ENCODE results near the gene COX5A. TPM values are rescaled to one million over a fixed set of nuclear protein-coding genes. Genes with fewer than 3 reads are reported as not detected.
A peak's percentile ranks its signal among the peaks of the same experiment; 100 is the strongest.

The COX5A gene
- total and polyA plus RNA-seq, 2 of the 13 experiments (the other 11 are each of a cell fraction or from before 2014, with no cell fraction given) = 158 to 218 TPM

DNA sequence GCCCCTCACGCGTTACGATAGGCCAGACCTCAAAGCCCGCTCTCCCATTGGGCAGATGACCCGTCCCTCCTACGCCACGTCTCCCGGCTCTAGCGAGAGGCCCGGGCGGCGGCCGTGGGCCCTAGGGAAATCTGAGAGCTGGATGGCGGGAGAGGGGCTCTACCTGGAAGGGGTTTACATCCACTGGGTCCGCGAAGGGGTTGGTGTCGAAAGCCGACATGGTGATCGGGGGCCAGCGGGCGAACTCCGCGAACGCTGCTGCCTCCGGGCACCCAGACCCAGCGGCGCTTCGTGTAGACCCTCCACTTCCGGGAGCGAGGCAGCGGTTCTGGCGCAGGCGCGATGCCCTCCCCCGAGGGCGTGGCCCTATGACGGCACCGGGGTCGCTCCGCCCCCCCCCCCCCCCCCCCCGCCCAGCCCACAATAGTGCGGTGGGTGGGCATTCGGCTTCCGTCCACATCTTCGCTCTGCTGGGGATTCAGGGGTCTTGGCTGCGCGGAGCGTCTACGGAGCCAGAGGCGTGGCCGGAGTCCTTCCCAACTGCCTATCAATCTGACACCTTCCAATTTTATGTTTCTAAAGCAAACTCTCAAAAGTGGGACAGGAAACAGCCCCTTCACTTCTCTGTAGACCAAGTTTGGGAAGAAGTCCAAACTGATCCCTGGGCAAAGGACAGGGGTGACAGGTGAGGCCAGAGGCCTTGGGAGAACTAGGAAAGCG, 64.7 kb downstream of the COX5A start, which contains the start of gene SCAMP2 (continued):
- TF ChIP-seq ZFP37 (CRISPR knock-in tag; IDR thresholded peaks at IDR 0.05; ENCODE audit: borderline replicate concordance) = 0 out of 2 replicates have a peak, but pooled peaks have one; percentile 72
- TF ChIP-seq, protein P1, sequence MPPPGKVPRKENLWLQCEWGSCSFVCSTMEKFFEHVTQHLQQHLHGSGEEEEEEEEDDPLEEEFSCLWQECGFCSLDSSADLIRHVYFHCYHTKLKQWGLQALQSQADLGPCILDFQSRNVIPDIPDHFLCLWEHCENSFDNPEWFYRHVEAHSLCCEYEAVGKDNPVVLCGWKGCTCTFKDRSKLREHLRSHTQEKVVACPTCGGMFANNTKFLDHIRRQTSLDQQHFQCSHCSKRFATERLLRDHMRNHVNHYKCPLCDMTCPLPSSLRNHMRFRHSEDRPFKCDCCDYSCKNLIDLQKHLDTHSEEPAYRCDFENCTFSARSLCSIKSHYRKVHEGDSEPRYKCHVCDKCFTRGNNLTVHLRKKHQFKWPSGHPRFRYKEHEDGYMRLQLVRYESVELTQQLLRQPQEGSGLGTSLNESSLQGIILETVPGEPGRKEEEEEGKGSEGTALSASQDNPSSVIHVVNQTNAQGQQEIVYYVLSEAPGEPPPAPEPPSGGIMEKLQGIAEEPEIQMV (CRISPR knock-in tag; IDR thresholded peaks at IDR 0.05; ENCODE audit: low read depth) = 0 out of 2 replicates have a peak, but pooled peaks have one; percentile 55
- no peak for TF ChIP-seq KDM1A (CRISPR knock-in tag; IDR thresholded peaks at IDR 0.05)
- TF ChIP-seq ZNF235 (CRISPR knock-in tag; IDR thresholded peaks at IDR 0.05; ENCODE audit: borderline replicate concordance) = no peak
- no peak for TF ChIP-seq ADNP (CRISPR knock-in tag; IDR thresholded peaks at IDR 0.05)
- TF ChIP-seq, protein P2, sequence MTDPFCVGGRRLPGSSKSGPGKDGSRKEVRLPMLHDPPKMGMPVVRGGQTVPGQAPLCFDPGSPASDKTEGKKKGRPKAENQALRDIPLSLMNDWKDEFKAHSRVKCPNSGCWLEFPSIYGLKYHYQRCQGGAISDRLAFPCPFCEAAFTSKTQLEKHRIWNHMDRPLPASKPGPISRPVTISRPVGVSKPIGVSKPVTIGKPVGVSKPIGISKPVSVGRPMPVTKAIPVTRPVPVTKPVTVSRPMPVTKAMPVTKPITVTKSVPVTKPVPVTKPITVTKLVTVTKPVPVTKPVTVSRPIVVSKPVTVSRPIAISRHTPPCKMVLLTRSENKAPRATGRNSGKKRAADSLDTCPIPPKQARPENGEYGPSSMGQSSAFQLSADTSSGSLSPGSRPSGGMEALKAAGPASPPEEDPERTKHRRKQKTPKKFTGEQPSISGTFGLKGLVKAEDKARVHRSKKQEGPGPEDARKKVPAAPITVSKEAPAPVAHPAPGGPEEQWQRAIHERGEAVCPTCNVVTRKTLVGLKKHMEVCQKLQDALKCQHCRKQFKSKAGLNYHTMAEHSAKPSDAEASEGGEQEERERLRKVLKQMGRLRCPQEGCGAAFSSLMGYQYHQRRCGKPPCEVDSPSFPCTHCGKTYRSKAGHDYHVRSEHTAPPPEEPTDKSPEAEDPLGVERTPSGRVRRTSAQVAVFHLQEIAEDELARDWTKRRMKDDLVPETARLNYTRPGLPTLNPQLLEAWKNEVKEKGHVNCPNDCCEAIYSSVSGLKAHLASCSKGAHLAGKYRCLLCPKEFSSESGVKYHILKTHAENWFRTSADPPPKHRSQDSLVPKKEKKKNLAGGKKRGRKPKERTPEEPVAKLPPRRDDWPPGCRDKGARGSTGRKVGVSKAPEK (CRISPR knock-in tag; IDR thresholded peaks at IDR 0.05; ENCODE audit: borderline replicate concordance) = no peak
- TF ChIP-seq, protein P3, sequence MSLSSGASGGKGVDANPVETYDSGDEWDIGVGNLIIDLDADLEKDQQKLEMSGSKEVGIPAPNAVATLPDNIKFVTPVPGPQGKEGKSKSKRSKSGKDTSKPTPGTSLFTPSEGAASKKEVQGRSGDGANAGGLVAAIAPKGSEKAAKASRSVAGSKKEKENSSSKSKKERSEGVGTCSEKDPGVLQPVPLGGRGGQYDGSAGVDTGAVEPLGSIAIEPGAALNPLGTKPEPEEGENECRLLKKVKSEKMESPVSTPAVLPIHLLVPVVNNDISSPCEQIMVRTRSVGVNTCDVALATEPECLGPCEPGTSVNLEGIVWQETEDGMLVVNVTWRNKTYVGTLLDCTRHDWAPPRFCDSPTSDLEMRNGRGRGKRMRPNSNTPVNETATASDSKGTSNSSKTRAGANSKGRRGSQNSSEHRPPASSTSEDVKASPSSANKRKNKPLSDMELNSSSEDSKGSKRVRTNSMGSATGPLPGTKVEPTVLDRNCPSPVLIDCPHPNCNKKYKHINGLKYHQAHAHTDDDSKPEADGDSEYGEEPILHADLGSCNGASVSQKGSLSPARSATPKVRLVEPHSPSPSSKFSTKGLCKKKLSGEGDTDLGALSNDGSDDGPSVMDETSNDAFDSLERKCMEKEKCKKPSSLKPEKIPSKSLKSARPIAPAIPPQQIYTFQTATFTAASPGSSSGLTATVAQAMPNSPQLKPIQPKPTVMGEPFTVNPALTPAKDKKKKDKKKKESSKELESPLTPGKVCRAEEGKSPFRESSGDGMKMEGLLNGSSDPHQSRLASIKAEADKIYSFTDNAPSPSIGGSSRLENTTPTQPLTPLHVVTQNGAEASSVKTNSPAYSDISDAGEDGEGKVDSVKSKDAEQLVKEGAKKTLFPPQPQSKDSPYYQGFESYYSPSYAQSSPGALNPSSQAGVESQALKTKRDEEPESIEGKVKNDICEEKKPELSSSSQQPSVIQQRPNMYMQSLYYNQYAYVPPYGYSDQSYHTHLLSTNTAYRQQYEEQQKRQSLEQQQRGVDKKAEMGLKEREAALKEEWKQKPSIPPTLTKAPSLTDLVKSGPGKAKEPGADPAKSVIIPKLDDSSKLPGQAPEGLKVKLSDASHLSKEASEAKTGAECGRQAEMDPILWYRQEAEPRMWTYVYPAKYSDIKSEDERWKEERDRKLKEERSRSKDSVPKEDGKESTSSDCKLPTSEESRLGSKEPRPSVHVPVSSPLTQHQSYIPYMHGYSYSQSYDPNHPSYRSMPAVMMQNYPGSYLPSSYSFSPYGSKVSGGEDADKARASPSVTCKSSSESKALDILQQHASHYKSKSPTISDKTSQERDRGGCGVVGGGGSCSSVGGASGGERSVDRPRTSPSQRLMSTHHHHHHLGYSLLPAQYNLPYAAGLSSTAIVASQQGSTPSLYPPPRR (CRISPR knock-in tag; IDR thresholded peaks at IDR 0.05; ENCODE audit: borderline replicate concordance) = no peak
- no peak for TF ChIP-seq HOXA9 (CRISPR knock-in tag; IDR thresholded peaks at IDR 0.05; ENCODE audit: borderline replicate concordance)
- no peak for TF ChIP-seq ZBTB21 (CRISPR knock-in tag; IDR thresholded peaks at IDR 0.05)
- no peak for TF ChIP-seq ZNF790 (CRISPR knock-in tag; IDR thresholded peaks at IDR 0.05; ENCODE audit: borderline replicate concordance)
- no peak for TF ChIP-seq NR2F6 (IDR thresholded peaks at IDR 0.05)
- TF ChIP-seq NR2F6 (CRISPR knock-in tag; IDR thresholded peaks at IDR 0.05) = no peak
- TF ChIP-seq, protein P4, sequence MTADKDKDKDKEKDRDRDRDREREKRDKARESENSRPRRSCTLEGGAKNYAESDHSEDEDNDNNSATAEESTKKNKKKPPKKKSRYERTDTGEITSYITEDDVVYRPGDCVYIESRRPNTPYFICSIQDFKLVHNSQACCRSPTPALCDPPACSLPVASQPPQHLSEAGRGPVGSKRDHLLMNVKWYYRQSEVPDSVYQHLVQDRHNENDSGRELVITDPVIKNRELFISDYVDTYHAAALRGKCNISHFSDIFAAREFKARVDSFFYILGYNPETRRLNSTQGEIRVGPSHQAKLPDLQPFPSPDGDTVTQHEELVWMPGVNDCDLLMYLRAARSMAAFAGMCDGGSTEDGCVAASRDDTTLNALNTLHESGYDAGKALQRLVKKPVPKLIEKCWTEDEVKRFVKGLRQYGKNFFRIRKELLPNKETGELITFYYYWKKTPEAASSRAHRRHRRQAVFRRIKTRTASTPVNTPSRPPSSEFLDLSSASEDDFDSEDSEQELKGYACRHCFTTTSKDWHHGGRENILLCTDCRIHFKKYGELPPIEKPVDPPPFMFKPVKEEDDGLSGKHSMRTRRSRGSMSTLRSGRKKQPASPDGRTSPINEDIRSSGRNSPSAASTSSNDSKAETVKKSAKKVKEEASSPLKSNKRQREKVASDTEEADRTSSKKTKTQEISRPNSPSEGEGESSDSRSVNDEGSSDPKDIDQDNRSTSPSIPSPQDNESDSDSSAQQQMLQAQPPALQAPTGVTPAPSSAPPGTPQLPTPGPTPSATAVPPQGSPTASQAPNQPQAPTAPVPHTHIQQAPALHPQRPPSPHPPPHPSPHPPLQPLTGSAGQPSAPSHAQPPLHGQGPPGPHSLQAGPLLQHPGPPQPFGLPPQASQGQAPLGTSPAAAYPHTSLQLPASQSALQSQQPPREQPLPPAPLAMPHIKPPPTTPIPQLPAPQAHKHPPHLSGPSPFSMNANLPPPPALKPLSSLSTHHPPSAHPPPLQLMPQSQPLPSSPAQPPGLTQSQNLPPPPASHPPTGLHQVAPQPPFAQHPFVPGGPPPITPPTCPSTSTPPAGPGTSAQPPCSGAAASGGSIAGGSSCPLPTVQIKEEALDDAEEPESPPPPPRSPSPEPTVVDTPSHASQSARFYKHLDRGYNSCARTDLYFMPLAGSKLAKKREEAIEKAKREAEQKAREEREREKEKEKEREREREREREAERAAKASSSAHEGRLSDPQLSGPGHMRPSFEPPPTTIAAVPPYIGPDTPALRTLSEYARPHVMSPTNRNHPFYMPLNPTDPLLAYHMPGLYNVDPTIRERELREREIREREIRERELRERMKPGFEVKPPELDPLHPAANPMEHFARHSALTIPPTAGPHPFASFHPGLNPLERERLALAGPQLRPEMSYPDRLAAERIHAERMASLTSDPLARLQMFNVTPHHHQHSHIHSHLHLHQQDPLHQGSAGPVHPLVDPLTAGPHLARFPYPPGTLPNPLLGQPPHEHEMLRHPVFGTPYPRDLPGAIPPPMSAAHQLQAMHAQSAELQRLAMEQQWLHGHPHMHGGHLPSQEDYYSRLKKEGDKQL (CRISPR knock-in tag; IDR thresholded peaks at IDR 0.05; ENCODE audit: low read depth) = no peak
- no peak for TF ChIP-seq JUNB (CRISPR knock-in tag; IDR thresholded peaks at IDR 0.05; ENCODE audit: borderline replicate concordance)

Measured in HepG2 (cell line).